Spleen (tissue), 11 donors: ENCODE measurements around the gene SESN3. TPM values are rescaled to one million over a fixed set of nuclear protein-coding genes. Genes with fewer than 3 reads are reported as not detected.

Experiments
- DNase-seq: peaks from one replicate; pipeline ENCODE4 v3.0.0-alpha.2; 2020
- H3K27ac ChIP-seq, 8 donors: fragments of 200-600 bp; sonication (generic) in 7 of 8; 1 replicate in 4 of 8; 2 replicates in 4 of 8; pipeline versions ENCODE4 v1.5.0 to v1.8.0; 2016 to 2021; ENCODE audit warnings: inconsistent platforms in 4 of 8, mild to moderate bottlenecking in 4 of 8, moderate library complexity in 1 of 8
- H3K27me3 ChIP-seq, 7 donors: fragments of 200-600 bp; sonication (generic) in 6 of 7; replicated peaks in 1 of 7; 1 replicate in 4 of 7; 2 replicates in 3 of 7; pipeline versions ENCODE4 v1.5.0 to v1.8.0; 2016 to 2021; ENCODE audit warnings: inconsistent platforms in 3 of 7, mild to moderate bottlenecking in 1 of 7
- H3K36me3 ChIP-seq, 6 donors: fragments of 200-600 bp; sonication (generic) in 5 of 6; 1 replicate in 4 of 6; 2 replicates in 2 of 6; pipeline versions ENCODE4 v1.5.0 to v1.8.0; 2016 to 2021; ENCODE audit warnings: inconsistent platforms in 2 of 6
- H3K4me1 ChIP-seq, 6 donors: fragments of 200-600 bp; sonication (generic) in 5 of 6; 1 replicate in 3 of 6; 2 replicates in 3 of 6; pipeline versions ENCODE4 v1.5.0 to v1.8.0; 2016 to 2021; ENCODE audit warnings: inconsistent platforms in 3 of 6
- H3K4me3 ChIP-seq, 8 donors: fragments of 200-600 bp; sonication (generic) in 7 of 8; 1 replicate in 4 of 8; 2 replicates in 4 of 8; pipeline versions ENCODE4 v1.5.0 to v1.8.0; 2016 to 2021; ENCODE audit warnings: inconsistent platforms in 4 of 8, mild to moderate bottlenecking in 4 of 8, moderate library complexity in 2 of 8
- H3K9me3 ChIP-seq, 8 donors: fragments of 200-600 bp; sonication (generic) in 7 of 8; 1 replicate in 4 of 8; 2 replicates in 4 of 8; pipeline versions ENCODE4 v1.5.0 to v1.8.0; 2016 to 2021; ENCODE audit warnings: inconsistent platforms in 4 of 8
- CTCF ChIP-seq, 11 experiments: fragments of 200-600 bp in 7 of 11; fragments of 450-650 bp in 4 of 11; sonication (generic) in 4 of 11; IDR thresholded peaks in 8 of 11; conservative IDR thresholded peaks in 3 of 11; 1 replicate in 7 of 11; 2 replicates in 4 of 11; pipeline versions ENCODE4 v1.4.0 to v1.8.0; 2016 to 2021; ENCODE audit warnings: antibody characterized with exemption in 11 of 11, inconsistent platforms in 4 of 11, mild to moderate bottlenecking in 1 of 11
- POLR2A ChIP-seq, 3 donors: fragments of 450-650 bp; IDR thresholded peaks; one replicate each; pipeline ENCODE4 v1.5.1; 2017; ENCODE audit warnings: antibody characterized with exemption in 3 of 3, mild to moderate bottlenecking in 1 of 3
- POLR2AphosphoS5 ChIP-seq, 3 donors: sonication (generic); formaldehyde crosslinking; IDR thresholded peaks; one replicate each; pipeline ENCODE4 v1.5.1; 2017; ENCODE audit warnings: antibody characterized with exemption in 3 of 3
- WGBS, 5 donors: extraction: QIAGEN DNeasy Blood & Tissue Kit in 3 of 5; methylation state at CpG; one replicate each; pipeline versions ENCODE4 v1.1.5 to v1.1.7; 2013 to 2018; 5-methylcytosine and 5-hydroxymethylcytosine counted together
- intact Hi-C: fragments of 100-400 bp; cut with DNase I; formaldehyde crosslinking; loops from one replicate; pipeline ENCODE4 v1.15.0; 2023; ENCODE audit warnings: low total_unique reads
- polyA plus RNA-seq, 3 donors: library from polyadenylated mRNA; stranded (reverse); fragments of 200-250 nt; gene quantifications; one replicate each; pipeline ENCODE4 v1.2.1, GENCODE V29; 2013
- total RNA-seq, 7 donors: library from RNA; depleted of rRNA in 3 of 7; stranded (reverse); fragments of >200 nt in 3 of 7; fragmentation: NEBNext Ultra II Directional in 4 of 7; extraction: Animal tissue kit (Norgen Biotek cat#: 25700) in 4 of 7; gene quantifications; one replicate each; pipeline versions ENCODE4 v1.1.0 to v1.2.1, GENCODE V29; 2016 to 2021
- donor health status: healthy with polysubstance abuse.
- donor health status: DM: no; HTN: no; CAD: no; lungs with moderate emphysema.
- donor health status: DM: no; HTN: no; CAD: no.
- donor health status: Bipolar disorder and iron deficiency.
- donor health status: healthy.
- donor health status: DM: no; HTN: no; CAD: no.
- donor health status: DM: yes; HTN: yes; CAD: no.

SESN3 gene
- total and polyA plus RNA-seq, 10 donors, result 10.9 to 79.9 (median 56.5) TPM

DNA sequence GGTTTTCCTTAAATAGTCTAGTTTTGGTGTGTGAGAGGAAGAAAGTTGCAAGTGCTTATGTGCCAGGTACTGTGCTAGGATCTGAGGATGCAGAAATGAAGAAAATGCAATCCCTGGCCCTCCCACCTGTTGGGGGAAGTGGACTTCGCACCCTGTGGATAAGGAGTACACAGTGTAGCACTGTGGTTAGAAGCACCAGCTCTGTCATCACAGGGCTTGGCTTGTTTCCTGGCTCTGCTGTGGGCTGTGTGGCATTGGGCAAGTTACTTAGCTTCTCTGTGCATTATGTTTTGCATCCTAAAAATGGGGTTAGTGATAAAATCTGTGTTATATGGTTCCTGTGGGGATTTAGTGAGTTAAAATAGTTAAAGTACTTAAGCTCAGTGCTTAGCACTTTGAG lies 73.2 kb downstream of the SESN3 start:
- Histone ChIP-seq H3K36me3 (peaks cover 0 to 5% (median 0%) of the 10 kb centered on the region in 6 donors), H3K9me3 (no peaks in the 10 kb centered on the region), H3K4me3 (no peak overlapping the region), H3K27me3 (no peaks in the 10 kb centered on the region), H3K27ac (peak overlapping the region in 2 of 8 donors; percentile 9 to 29), H3K4me1 (peaks cover 13 to 33% (median 22%) of the 10 kb centered on the region in 6 donors)
- TF ChIP-seq POLR2AphosphoS5 (IDR thresholded peaks at IDR 0.05), result no peak
- TF ChIP-seq CTCF (IDR thresholded peaks at IDR 0.05 in 8 of 11, conservative IDR thresholded peaks at IDR 0.05 in 3 of 11), result no peak
- no peak for TF ChIP-seq POLR2A (IDR thresholded peaks at IDR 0.05)
- intact Hi-C loops, result no loop called here
- no peak for DNase-seq
- WGBS, 5 donors, result 59 to 96% (median 72%) methylated on average over 1 of the region's 1 CpG

GRCh38 chr11:95156916-95157541 lies 74.0 kb downstream of the SESN3 start:
- Histone ChIP-seq H3K4me1 (peaks cover 17 to 41% (median 28%) of the 10 kb centered on the region in 6 donors), H3K4me3 (no peak overlapping the region), H3K27ac (peak overlapping the region in 2 of 8 donors; percentile 9 to 29), H3K9me3 (no peaks in the 10 kb centered on the region), H3K27me3 (no peaks in the 10 kb centered on the region), H3K36me3 (peaks cover 0 to 5% (median 0%) of the 10 kb centered on the region in 6 donors)
- intact Hi-C loops, result no loop called here
- 77 to 86% (median 81%) methylated on average over 7 of the region's 7 CpGs for WGBS, 5 donors
- no peak for TF ChIP-seq POLR2AphosphoS5 (IDR thresholded peaks at IDR 0.05)
- no peak for TF ChIP-seq CTCF (IDR thresholded peaks at IDR 0.05 in 8 of 11, conservative IDR thresholded peaks at IDR 0.05 in 3 of 11)
- no peak for DNase-seq

DNA sequence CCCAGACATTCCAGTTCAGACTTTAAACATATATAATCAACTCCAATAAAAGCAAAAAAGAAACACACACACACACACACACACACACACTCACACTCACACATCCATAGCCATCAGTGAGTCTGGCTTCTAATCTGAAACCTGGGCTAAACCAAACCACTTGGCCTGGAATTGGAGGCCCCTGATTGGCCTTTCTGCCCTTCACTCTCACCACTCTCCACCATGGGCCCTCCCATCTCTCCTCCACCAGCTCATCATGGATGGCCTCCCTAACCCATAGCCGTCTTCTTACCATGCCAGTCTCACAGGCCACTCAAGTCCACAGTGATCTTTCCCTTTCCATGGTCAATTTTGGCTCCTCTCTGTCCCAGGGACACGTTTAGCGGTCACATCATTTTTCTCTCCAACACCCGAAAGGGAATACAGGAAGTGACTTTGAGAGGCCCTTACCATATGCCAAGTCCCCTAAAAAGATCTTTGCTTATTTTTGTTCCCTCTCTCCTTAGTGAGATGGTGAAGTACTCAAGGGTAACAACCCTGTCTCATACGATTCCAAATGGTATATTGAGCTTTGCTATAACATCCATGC lies 74.8 kb downstream of the SESN3 start:
- H3K36me3 ChIP-seq, result no peaks in the 10 kb centered on the region
- peaks cover 21 to 49% (median 34%) of the 10 kb centered on the region in 6 donors for H3K4me1 ChIP-seq
- H3K27ac ChIP-seq, result peak overlapping the region in 2 of 8 donors; percentile 9 to 29
- no peaks in the 10 kb centered on the region for H3K27me3 ChIP-seq
- H3K9me3 ChIP-seq, result no peaks in the 10 kb centered on the region
- H3K4me3 ChIP-seq, result no peak overlapping the region
- TF ChIP-seq POLR2A (IDR thresholded peaks at IDR 0.05), result no peak
- TF ChIP-seq POLR2AphosphoS5 (IDR thresholded peaks at IDR 0.05), result no peak
- TF ChIP-seq CTCF (IDR thresholded peaks at IDR 0.05 in 8 of 11, conservative IDR thresholded peaks at IDR 0.05 in 3 of 11), result no peak
- intact Hi-C loops, result no loop called here
- 66 to 77% (median 73%) methylated on average over 5 of the region's 5 CpGs for WGBS, 5 donors
- no peak for DNase-seq

GRCh38 chr11:95155385-95155784 lies 75.6 kb downstream of the SESN3 start:
- Histone ChIP-seq H3K27me3 (no peaks in the 10 kb centered on the region), H3K9me3 (no peaks in the 10 kb centered on the region), H3K27ac (no peak overlapping the region), H3K4me3 (no peak overlapping the region), H3K4me1 (peaks cover 21 to 58% (median 37%) of the 10 kb centered on the region in 6 donors), H3K36me3 (no peaks in the 10 kb centered on the region)
- intact Hi-C loops, result no loop called here
- TF ChIP-seq CTCF (IDR thresholded peaks at IDR 0.05 in 8 of 11, conservative IDR thresholded peaks at IDR 0.05 in 3 of 11) (no peak), POLR2AphosphoS5 (IDR thresholded peaks at IDR 0.05) (no peak), POLR2A (IDR thresholded peaks at IDR 0.05) (no peak)
- DNase-seq, result no peak
- 92 to 98% (median 94%) methylated on average over 4 of the region's 4 CpGs for WGBS, 5 donors
